Uterus (tissue), 2 donors: ENCODE results near the gene CMTR1.

Experiments used
- CTCF ChIP-seq, 4 experiments: fragments of 200-600 bp in 2 of 4; fragments of 450-650 bp in 2 of 4; sonication (generic) in 2 of 4; IDR thresholded peaks; one replicate each; pipeline ENCODE4 v1.5.1; 2016 to 2019; ENCODE audit warnings: antibody characterized with exemption in 4 of 4, mild to moderate bottlenecking in 2 of 4, moderate library complexity in 1 of 4
- POLR2A ChIP-seq, 2 donors: fragments of 450-650 bp; IDR thresholded peaks; one replicate each; pipeline ENCODE4 v1.6.1; 2016; ENCODE audit warnings: antibody characterized with exemption in 2 of 2, mild to moderate bottlenecking in 1 of 2, moderate library complexity in 1 of 2

GRCh38 chr6:37513155-37513554, 80.1 kb downstream of the CMTR1 start:
- TF ChIP-seq CTCF (IDR thresholded peaks at IDR 0.05) (no peak), POLR2A (IDR thresholded peaks at IDR 0.05) (no peak)
